Stimulated activated naive CD8-positive, alpha-beta T cell treated with anti-CD3 and anti-CD28 coated beads, Interleukin-15, amount 100 ng/mL, for 72 hours (primary cell): ENCODE data around the gene RASGRP2.

Source experiments
- ATAC-seq: fragments of 150-1000 bp; cut with Tn5 transposase; 2 replicates; pipeline ENCODE4 v1.10.0; 2021; ENCODE audit warnings: mild to moderate bottlenecking, moderate library complexity
- DNase-seq, 2 donors: peaks; one replicate each; pipeline ENCODE4 v3.0.0; 2021 to 2022
- H3K27ac Mint-ChIP-seq, 2 donors: one replicate each; pipeline ENCODE4 v1.8.0; 2022; ENCODE audit warnings: mild to moderate bottlenecking in 2 of 2, mixed read lengths in 2 of 2, moderate library complexity in 2 of 2
- H3K27me3 Mint-ChIP-seq: one replicate; pipeline ENCODE4 v1.8.0; 2022; ENCODE audit warnings: mixed read lengths
- H3K4me1 Mint-ChIP-seq: one replicate; pipeline ENCODE4 v1.8.0; 2022; ENCODE audit warnings: mild to moderate bottlenecking, mixed read lengths
- H3K4me3 Mint-ChIP-seq, 2 donors: one replicate each; pipeline ENCODE4 v1.8.0; 2022; ENCODE audit warnings: mild to moderate bottlenecking in 2 of 2, mixed read lengths in 2 of 2, moderate library complexity in 1 of 2
- H3K9me3 Mint-ChIP-seq, 2 donors: one replicate each; pipeline ENCODE4 v1.8.0; 2022; ENCODE audit warnings: mixed read lengths in 2 of 2

RASGRP2 gene

GRCh38 chr11:64692764-64693331 lies 51.1 kb downstream of the RASGRP2 start:
- Mint-ChIP-seq H3K4me1 (peaks cover 28% of the 10 kb centered on the region), H3K9me3 (no peaks in the 10 kb centered on the region), H3K27me3 (peaks cover 38% of the 10 kb centered on the region), H3K4me3 (peak overlapping the region; percentile 82 to 93), H3K27ac (peak overlapping the region in 1 of 2 donors; percentile 72)
- no peak for DNase-seq
- ATAC-seq: no peak

- Mint-ChIP-seq H3K27me3 (peaks cover 38% of the 10 kb centered on the region), H3K4me3 (no peak overlapping the region), H3K4me1 (peaks cover 32% of the 10 kb centered on the region), H3K27ac (no peak overlapping the region), H3K9me3 (no peaks in the 10 kb centered on the region)
- no peak for ATAC-seq
- DNase-seq: no peak
Measured at GRCh38 chr11:64691543-64691942, 52.4 kb downstream of the RASGRP2 start.

GRCh38 chr11:64690235-64690634 lies 53.7 kb downstream of the RASGRP2 start:
- Mint-ChIP-seq H3K9me3 (no peaks in the 10 kb centered on the region), H3K4me1 (peaks cover 32% of the 10 kb centered on the region), H3K27ac (no peak overlapping the region), H3K4me3 (no peak overlapping the region), H3K27me3 (peaks cover 35% of the 10 kb centered on the region)
- ATAC-seq (no peak), DNase-seq (no peak)

GRCh38 chr11:64688534-64688982 lies 55.4 kb downstream of the RASGRP2 start:
- peak; percentile 99 for ATAC-seq
- Mint-ChIP-seq H3K4me3 (peak overlapping the region; percentile 50 to 55), H3K27ac (peak overlapping the region in 1 of 2 donors; percentile 9)

GRCh38 chr11:64687643-64688533 lies 56.1 kb downstream of the RASGRP2 start:
- Mint-ChIP-seq H3K27me3 (peaks cover 19% of the 10 kb centered on the region), H3K27ac (peak overlapping the region in 1 of 2 donors; percentile 9), H3K4me3 (no peak overlapping the region), H3K9me3 (no peaks in the 10 kb centered on the region), H3K4me1 (peaks cover 25% of the 10 kb centered on the region)
- DNase-seq (no peak), ATAC-seq (no peak)

More at GRCh38 chr11:64688534-64688982, 55.4 kb downstream of the RASGRP2 start:
- peaks cover 31% of the 10 kb centered on the region for H3K4me1 Mint-ChIP-seq
- peaks cover 26% of the 10 kb centered on the region for H3K27me3 Mint-ChIP-seq
- H3K9me3 Mint-ChIP-seq: no peaks in the 10 kb centered on the region
- DNase-seq: peak; percentile 90 to 92

- H3K27me3 Mint-ChIP-seq: peaks cover 13% of the 10 kb centered on the region
- DNase-seq (no peak), ATAC-seq (no peak)
- no peak overlapping the region for H3K4me3 Mint-ChIP-seq
- H3K27ac Mint-ChIP-seq: no peak overlapping the region
- peaks cover 18% of the 10 kb centered on the region for H3K4me1 Mint-ChIP-seq
- H3K9me3 Mint-ChIP-seq: no peaks in the 10 kb centered on the region
Measured at GRCh38 chr11:64687204-64687603, 56.7 kb downstream of the RASGRP2 start.

GRCh38 chr11:64686466-64687170 lies 57.3 kb downstream of the RASGRP2 start:
- no peak for ATAC-seq
- H3K4me1 Mint-ChIP-seq: peaks cover 12% of the 10 kb centered on the region
- peaks cover 9% of the 10 kb centered on the region for H3K27me3 Mint-ChIP-seq
- H3K27ac Mint-ChIP-seq: no peak overlapping the region
- no peak overlapping the region for H3K4me3 Mint-ChIP-seq
- no peak for DNase-seq
- no peaks in the 10 kb centered on the region for H3K9me3 Mint-ChIP-seq

GRCh38 chr11:64685536-64685935 lies 58.4 kb downstream of the RASGRP2 start:
- Mint-ChIP-seq H3K4me1 (peaks cover 11% of the 10 kb centered on the region), H3K9me3 (no peaks in the 10 kb centered on the region), H3K27me3 (peaks cover under 1% of the 10 kb centered on the region), H3K4me3 (no peak overlapping the region), H3K27ac (peak overlapping the region; percentile 19 to 49)
- no peak for ATAC-seq
- no peak for DNase-seq

GRCh38 chr11:64684357-64684756 lies 59.6 kb downstream of the RASGRP2 start:
- no peaks in the 10 kb centered on the region for H3K9me3 Mint-ChIP-seq
- H3K4me1 Mint-ChIP-seq: peaks cover 11% of the 10 kb centered on the region
- ATAC-seq (no peak), DNase-seq (no peak)
- H3K4me3 Mint-ChIP-seq: no peak overlapping the region
- peak overlapping the region in 1 of 2 donors; percentile 16 for H3K27ac Mint-ChIP-seq
- H3K27me3 Mint-ChIP-seq: no peaks in the 10 kb centered on the region

- ATAC-seq (no peak), DNase-seq (no peak)
- Mint-ChIP-seq H3K4me1 (no peaks in the 10 kb centered on the region), H3K27ac (no peak overlapping the region), H3K4me3 (no peak overlapping the region), H3K27me3 (peaks cover 26% of the 10 kb centered on the region), H3K9me3 (no peaks in the 10 kb centered on the region)
Measured at GRCh38 chr11:64681171-64681570, 62.8 kb downstream of the RASGRP2 start.

- H3K27ac Mint-ChIP-seq: peak overlapping the region in 1 of 2 donors; percentile 27
- no peaks in the 10 kb centered on the region for H3K9me3 Mint-ChIP-seq
Measured at GRCh38 chr11:64679846-64680245, 64.1 kb downstream of the RASGRP2 start.

GRCh38 chr11:64677441-64678023 lies 66.4 kb downstream of the RASGRP2 start:
- DNase-seq (no peak), ATAC-seq (no peak)
- Mint-ChIP-seq H3K4me1 (no peaks in the 10 kb centered on the region), H3K4me3 (no peak overlapping the region), H3K27ac (no peak overlapping the region), H3K9me3 (no peaks in the 10 kb centered on the region), H3K27me3 (peaks cover 40% of the 10 kb centered on the region)

More at GRCh38 chr11:64679846-64680245, 64.1 kb downstream of the RASGRP2 start:
- Mint-ChIP-seq H3K4me1 (no peaks in the 10 kb centered on the region), H3K27me3 (peaks cover 39% of the 10 kb centered on the region), H3K4me3 (no peak overlapping the region)
- DNase-seq (no peak), ATAC-seq (no peak)
